HG02678 (cell line): Measurements from ENCODE around the gene ADGRG4.
A peak's percentile ranks its signal among the peaks of the same experiment; 100 is the strongest.
"Not testable (repeated sequence)": the region's sequence is repeated elsewhere in the genome, so short reads cannot be mapped to it uniquely, and the experiment has no call there.

Source experiments
- ATAC-seq: cut with Tn5 transposase; IDR thresholded peaks from one replicate; pipeline ENCODE4 v1.9.1; 2021; ENCODE audit warnings: mild to moderate bottlenecking, moderate library complexity; ENCODE audit not compliant: unreplicated experiment

The ADGRG4 gene, protein sequence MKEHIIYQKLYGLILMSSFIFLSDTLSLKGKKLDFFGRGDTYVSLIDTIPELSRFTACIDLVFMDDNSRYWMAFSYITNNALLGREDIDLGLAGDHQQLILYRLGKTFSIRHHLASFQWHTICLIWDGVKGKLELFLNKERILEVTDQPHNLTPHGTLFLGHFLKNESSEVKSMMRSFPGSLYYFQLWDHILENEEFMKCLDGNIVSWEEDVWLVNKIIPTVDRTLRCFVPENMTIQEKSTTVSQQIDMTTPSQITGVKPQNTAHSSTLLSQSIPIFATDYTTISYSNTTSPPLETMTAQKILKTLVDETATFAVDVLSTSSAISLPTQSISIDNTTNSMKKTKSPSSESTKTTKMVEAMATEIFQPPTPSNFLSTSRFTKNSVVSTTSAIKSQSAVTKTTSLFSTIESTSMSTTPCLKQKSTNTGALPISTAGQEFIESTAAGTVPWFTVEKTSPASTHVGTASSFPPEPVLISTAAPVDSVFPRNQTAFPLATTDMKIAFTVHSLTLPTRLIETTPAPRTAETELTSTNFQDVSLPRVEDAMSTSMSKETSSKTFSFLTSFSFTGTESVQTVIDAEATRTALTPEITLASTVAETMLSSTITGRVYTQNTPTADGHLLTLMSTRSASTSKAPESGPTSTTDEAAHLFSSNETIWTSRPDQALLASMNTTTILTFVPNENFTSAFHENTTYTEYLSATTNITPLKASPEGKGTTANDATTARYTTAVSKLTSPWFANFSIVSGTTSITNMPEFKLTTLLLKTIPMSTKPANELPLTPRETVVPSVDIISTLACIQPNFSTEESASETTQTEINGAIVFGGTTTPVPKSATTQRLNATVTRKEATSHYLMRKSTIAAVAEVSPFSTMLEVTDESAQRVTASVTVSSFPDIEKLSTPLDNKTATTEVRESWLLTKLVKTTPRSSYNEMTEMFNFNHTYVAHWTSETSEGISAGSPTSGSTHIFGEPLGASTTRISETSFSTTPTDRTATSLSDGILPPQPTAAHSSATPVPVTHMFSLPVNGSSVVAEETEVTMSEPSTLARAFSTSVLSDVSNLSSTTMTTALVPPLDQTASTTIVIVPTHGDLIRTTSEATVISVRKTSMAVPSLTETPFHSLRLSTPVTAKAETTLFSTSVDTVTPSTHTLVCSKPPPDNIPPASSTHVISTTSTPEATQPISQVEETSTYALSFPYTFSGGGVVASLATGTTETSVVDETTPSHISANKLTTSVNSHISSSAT (N-terminal part only)

DNA sequence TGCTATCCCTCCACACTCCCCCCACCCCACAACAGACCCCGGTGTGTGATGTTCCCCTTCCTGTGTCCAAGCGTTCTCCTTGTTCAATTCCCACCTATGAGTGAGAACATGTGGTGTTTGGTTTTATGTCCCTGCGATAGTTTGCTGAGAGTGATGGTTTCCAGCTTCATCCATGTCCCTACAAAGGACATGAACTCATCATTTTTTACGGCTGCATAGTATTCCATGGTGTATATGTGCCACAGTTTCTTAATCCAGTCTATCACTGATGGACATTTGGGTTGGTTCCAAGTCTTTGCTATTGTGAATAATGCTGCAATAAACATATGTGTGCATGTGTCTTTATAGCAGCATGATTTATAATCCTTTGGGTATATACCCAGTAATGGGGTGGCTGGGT is at the start of gene ADGRG4:
Gene ADGRG4 (plus strand): TSS at position 243 of the 400 bp plus-strand sequence. CDS start 7,815 bp downstream, outside the sequence.
- not testable (repeated sequence) for ATAC-seq

DNA sequence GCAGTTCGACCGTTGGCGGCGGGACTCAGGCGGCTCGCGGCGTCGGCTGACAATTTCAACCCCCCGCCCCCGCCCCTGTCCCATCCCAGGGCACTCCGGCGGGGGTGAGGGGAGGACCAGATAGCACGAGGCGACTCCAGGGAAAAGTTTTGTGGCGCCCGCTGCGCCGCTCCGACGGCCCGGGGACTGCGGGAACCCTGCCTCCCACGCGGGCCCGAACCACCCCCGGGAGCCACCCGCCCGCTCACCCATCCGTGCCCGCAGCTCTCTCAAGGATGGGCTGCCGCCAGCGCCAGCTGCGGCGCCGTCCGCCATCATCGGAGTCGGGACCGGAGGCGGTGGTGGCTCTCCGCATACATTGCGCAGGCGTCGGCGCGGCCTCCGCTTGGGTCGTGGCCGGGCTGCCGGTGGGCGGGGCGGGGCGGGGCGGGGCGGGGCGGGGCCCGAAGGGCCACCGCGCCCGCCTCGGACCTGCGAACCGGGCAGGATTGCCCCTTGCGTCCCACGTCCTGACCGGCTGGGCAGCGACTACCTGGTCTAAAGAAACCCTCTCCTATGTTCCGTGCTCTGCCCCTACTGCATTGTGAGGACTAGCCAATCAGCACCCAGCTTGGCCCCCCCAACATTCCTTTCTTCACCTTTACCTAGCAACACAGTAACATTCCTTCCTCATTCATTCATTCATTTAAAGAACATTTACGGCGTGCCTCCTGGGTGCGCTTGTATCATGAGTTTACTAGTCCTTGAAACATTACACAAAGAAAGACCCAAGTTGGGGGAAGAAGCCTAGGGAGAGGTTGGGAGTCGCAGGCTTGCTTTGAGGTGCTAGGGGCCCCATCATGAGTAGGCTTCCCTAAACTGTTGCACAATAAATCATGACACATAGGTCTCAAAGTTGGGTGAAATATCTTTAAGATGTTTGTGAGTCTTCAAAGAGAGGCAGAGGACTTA is 49.4 kb upstream of the ADGRG4 start, which contains the start of gene MAP7D3:
Gene MAP7D3 (minus strand): TSS at position 360 of the 951 bp plus-strand sequence. CDS start 42 bp downstream, at position 318.
- peak; percentile 90 for ATAC-seq

DNA sequence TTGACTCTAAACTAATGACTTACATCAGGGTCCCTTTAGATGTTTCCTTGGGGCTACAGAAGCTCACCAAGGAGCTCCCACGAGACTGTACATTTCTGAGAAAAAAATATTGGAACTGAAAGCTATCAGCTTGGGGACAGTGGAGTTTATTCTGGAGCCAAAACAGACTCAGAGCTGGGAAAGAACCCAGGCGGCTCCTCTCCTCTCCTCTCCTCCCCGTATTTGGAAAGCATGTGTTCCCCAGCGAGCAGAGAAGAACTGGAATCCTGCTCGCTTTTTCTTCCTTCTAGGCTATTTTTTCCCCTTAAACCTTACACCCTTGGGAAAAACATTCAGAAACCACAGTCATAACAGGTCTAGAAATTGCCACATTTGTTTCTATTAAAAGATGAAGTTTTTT is 45.2 kb upstream of the ADGRG4 start:
- no peak for ATAC-seq

DNA sequence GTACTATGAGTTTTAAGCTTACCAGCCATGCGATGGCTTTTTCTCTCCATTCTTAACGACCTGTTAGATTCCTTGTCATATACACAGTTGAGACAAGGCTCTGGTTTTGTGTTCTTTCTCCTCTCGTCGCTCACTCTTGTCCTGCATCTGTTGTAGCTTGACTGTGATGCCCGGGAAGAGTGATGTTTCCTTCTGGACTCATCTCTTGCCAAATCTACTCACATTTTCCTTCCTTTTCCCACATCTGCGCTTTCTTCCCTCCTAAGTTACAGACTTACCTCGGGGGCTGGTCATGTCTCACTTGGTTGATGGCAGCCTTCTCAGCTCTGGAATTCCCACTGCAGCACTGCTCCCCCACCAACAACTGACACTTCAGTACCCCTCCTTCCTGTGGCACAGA is 44.7 kb upstream of the ADGRG4 start:
- no peak for ATAC-seq

DNA sequence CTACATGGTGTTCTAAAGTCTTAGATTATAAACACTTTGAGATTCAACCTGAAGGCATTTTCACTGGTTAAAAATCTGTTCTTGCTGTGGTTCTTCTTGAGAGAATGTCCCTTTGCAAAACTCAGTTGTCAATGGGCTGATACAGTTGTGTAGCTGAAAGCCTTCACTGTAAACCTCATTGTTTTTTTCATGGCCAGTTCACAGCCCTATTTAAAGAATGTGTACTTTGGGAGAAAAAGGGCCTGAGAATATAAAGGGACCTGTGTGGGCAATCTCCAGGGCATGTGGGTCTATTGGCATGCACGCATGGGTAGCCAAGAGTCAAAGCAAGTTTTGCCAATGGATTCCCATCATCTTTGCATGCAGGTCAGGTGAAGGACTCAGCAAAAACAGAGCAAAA is 41.8 kb upstream of the ADGRG4 start:
- no peak for ATAC-seq

DNA sequence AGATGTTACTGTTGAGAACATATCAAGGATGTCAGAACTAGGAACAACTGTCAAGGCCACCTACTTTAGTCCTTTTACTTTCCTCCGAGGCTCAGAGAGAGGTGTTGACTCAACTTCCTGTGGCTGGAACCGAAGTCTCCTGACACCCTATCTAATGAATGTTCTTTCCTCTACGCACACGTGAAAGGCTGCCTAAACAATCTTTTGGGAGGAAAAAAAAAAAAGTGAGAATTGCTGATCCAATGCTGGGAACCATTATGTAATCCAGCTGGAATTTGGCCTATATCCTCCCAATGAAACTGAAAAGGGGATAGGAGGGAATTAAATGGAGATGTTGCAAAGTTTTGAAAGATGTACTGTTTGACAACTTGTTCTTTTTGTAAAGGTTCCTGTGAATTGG is 41.2 kb upstream of the ADGRG4 start:
- no peak for ATAC-seq

DNA sequence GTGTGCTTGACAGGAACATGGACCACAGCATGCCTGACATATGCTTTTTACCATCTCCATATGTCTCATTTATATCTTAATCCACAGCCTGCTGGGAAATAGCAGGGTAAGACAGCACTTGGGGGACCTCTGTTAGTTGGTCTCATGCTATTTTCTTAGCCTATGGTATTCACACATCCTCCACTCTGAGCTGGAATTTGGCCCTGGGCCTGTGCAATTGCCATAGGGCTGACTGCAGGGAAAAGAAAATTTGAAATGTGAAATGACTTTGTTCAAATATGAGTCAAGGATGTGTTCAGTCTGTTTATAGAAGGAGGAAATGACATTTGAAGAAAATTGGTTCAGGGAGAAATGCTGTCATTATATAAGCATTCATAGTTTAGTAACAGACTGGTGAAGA is 40.0 kb upstream of the ADGRG4 start:
- ATAC-seq = no peak

DNA sequence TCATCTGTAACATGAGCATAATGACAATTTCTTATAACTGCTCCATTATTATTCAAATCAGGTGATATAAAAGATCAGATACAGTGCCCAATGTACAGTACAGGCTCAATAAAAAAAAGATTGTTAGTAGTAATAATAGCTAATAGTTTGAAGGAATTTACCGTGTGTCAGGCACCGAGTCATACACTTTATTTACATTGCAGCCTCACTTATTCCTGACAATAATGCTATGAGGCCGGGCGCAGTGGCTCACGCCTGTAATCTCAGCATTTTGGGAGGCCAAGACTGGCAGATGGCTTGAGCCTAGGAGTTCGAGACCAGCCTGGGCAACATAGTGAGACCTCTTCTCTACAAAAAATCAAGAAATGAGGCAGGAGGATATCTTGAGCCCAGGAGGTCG is 39.4 kb upstream of the ADGRG4 start:
- no peak for ATAC-seq

DNA sequence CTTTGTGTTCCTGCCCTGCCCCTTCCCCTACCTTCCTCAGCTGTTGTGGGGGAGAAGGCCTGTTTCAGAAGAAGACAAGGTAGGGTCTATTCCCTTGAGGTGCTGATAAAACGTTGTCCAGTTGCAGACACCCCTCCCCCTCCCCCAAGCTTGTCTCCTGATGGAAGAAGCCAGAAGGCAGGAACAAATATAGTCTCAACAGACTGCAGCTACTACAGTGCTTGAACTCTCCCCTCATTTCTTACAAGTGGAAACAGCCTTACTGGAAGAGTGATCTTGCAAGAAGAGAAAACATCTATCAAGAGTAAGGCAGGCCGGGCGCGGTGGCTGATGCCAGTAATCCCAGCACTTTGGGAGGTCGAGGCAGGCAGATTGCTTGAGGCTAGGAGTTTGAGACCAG is 38.5 kb upstream of the ADGRG4 start:
- no peak for ATAC-seq

DNA sequence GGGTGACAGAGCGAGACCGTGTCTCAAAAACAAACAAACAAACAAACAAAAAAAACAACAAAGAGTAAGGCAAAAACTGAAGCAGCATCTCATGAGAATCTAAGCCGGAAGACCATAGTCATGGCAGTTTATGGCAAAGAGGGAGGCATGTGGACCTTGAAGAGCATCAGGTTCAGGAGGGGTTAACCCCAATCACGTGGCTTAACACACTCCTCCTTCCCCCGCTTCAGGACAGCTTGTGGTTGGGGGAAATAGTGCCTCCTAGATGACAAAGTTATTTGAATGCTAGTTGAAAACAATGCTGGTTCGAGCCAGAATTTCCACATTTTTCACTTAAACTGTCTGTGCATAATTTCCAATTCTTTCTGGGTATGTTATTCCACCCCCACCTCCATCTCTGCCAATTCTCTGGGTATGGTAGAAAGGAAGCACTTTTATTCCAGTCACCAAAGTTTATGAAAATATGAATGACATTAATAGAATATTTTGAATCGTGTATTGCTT is 37.9 kb upstream of the ADGRG4 start:
- ATAC-seq = no peak

DNA sequence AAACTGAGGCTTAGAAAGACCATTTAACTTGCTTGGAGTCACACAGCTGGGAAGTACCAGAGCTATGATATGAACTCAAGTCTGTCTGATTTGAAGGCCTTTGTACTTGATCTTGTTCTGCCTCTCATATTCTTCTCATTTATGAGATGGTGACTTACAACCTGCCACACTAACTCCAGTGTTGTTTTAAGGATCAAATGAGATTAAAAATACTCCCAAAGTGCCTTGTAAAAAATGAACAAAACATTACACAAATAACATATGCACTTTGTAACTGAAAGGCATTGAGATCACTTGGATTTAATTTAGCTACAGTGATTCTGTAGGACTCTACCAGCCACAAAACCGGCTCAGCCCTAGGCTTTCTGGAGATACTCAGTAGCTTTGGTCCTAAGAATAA is 33.9 kb upstream of the ADGRG4 start:
- ATAC-seq = no peak

DNA sequence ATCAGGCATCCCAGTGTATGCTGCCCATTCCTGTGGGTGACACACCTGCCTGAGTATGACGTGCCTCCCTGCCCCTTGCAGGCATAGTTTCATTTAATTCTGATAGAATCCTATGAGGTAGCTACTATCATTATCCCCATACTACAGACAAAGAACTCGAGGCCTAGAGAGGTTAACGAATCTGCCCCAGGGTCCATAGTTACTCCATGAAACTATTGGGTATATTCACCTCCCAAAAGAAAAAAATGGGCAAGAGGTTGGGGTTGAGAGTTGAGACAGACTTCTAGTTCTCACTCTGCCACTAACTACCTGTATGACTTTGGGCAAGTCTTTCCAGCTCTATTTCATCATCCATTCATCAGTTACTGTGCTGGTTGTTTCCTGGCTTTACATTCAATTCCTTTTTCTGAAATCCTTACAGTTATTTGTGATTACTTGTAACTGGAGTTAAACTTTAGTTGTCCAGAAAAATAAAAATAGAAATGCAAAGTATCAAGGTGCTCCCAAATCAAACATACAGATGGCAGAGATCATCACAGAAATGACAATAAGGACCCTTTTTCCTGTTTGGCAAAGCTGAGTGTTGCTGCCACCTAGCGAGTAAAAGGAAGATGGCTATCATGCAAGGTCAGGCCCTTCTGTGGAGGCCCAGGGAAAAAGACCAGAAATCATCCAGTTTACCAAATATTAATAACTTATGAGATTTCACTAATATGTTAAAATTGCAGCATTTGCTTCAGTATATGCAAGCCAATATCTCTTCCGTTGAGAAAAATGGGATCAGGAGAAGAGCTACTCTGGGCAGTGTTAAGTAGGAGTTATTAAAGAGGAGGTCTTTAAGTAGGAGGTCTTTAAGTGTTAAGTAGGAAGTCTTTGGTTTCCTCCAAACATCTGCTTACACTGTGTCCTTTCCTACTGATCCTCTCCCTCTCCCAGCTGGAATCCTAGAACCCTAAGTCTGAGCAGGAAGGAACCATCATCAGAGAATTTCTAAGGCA is 32.4 kb upstream of the ADGRG4 start:
- ATAC-seq = peak; percentile 69

DNA sequence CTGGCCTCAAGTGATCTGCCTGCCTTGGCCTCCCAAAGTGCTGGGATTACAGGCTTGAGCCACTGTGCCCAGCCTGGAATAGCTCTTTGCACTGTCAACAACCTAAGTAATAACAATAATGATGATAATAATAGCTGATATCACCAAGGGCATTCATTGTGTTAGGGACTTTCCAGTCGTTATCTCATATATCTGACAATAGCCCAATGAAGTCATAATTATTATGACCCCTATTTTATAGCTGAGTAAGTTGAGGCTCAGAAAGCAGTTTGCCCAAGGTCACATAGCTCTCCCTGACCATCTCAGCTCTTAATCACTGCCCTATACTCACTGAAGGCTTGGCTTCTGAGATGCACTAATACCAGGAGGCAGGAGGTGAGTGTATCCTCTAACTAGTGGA is 30.8 kb upstream of the ADGRG4 start:
- ATAC-seq = no peak

DNA sequence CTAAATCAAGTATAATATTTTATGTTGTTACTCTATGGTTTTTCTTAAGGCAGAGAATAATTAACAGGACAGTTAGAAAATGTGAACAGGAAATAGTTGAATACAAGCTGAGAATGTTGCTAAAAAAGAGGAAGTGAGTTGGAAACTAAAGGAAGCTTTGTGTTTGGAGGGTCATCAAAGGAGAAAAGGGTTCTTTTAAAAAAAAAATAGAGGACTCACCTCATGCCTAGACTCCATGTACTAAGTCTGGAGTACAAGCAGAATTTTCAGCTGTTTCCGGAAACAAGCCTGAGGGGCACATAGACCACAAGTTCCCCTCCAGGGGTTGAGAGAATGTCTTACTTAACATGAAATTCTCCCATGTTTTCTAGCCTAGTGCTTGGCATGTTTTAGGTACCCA is 29.5 kb upstream of the ADGRG4 start:
- peak; percentile 60 for ATAC-seq

DNA sequence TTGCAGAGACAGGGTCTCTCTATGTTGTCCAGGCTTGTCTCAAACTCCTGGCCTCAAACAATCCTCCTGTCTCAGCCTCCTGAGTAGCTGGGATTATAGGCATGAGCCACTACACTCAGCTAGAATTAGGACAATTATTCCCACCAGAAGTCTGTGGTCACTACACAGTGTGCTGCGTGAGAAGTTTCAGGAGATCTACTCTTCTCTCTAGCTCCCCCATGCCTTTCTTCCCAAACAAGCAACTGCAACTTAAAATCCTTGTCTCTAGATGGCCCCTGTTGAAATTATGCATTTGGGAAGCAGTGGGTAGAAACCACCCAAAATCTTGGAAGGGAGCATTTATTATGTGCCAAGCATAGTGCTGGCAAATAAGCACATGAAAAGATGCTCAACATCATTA is 28.4 kb upstream of the ADGRG4 start:
- ATAC-seq = no peak

DNA sequence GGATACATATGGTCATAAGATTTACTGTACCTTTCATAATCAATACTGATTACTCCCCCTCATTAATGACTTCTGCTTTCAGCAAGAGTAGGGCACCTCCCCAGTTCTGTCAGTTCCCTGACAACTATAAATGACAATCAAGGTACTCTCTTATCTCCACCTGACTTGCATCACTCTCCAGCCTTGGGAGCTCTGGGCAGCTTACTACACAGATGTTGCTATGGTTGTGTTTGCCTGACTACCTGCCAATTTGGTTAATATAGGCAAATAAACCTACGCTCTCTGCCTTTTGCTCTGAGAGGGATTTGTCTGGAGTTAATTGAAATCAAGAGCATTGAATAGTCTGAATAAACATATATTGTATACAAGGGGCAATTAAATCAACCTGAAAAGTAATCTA is 26.8 kb upstream of the ADGRG4 start:
- no peak for ATAC-seq

DNA sequence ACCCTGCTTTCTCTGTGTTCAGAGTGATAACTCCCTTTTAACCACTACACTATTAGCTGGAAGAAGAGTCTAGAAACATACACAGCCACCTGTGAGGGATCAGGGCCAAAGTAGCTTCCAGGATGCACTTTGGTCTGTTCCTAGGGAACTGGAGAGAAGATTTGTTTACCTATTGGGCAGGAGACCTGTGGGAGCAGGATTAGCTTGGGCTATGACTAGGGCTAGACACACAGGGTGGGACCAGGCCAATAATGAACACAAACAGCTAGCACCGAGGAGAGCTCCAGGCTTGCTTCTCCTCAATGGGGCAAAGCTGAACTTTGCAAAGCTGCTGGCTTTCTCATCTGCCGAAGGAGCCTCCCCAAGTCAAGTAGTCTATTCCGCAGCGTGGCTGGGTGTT is 25.2 kb upstream of the ADGRG4 start:
- no peak for ATAC-seq

DNA sequence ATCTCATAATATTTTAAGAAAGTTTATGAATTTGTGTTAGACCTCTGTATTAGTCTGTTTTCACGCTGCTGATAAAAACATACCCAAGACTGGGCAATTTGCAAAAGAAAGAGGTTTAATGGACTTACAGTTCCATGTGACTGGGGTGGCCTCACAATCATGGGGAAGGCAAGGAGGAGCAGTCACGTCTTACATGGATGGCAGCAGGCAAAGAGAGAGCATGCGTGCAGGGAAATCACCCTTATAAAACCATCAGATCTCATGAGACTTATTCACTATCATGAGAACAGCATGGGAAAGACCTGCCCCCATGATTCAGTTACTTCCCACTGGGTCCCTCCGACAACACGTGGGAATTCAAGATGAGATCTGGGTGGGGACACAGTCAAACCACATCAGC is 14.4 kb upstream of the ADGRG4 start:
- not testable (repeated sequence) for ATAC-seq

DNA sequence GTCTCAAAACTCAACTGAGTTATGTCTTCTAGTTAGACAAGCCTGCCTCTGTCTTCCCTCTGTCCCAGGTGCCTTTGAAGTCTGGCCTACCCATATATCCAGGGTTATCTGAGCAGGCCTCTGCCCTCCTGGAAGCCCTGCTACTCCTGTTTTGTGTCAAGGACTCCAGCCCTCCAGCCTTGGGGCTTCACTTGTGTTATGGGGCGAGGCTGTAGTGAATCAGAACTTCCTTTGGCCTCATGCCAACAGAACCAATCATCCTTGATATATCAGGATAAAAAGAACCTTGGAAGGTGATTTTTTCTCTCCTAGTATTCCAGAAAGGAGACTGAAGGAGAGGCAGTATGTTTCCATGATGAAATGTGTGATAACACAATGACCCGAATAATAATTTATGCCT is 8.9 kb upstream of the ADGRG4 start:
- no peak for ATAC-seq
